Activated T-cell treated with anti-CD3 and anti-CD28 coated beads, Interleukin-2, amount 50 U/mL, for 24 hours (primary cell): ENCODE measurements around the gene ZNF672.

Source experiments
- DNase-seq: peaks from one replicate; pipeline ENCODE4 v3.0.0-alpha.2; 2020
- H3K27ac Mint-ChIP-seq: 2 replicates; pipeline ENCODE4 v1.8.0; 2020; ENCODE audit warnings: mild to moderate bottlenecking, mixed read lengths
- H3K27me3 Mint-ChIP-seq: 2 replicates; pipeline ENCODE4 v1.8.0; 2020; ENCODE audit warnings: mixed read lengths
- H3K36me3 Mint-ChIP-seq: 2 replicates; pipeline ENCODE4 v1.8.0; 2020; ENCODE audit warnings: low read depth, mixed read lengths
- H3K4me1 Mint-ChIP-seq: 2 replicates; pipeline ENCODE4 v1.8.0; 2020; ENCODE audit warnings: low read depth, mixed read lengths
- H3K4me3 Mint-ChIP-seq: 2 replicates; pipeline ENCODE4 v1.8.0; 2020; ENCODE audit warnings: mild to moderate bottlenecking, moderate library complexity, mixed read lengths
- H3K9me3 Mint-ChIP-seq: 2 replicates; pipeline ENCODE4 v1.8.0; 2020; ENCODE audit warnings: mixed read lengths

ZNF672 gene

DNA sequence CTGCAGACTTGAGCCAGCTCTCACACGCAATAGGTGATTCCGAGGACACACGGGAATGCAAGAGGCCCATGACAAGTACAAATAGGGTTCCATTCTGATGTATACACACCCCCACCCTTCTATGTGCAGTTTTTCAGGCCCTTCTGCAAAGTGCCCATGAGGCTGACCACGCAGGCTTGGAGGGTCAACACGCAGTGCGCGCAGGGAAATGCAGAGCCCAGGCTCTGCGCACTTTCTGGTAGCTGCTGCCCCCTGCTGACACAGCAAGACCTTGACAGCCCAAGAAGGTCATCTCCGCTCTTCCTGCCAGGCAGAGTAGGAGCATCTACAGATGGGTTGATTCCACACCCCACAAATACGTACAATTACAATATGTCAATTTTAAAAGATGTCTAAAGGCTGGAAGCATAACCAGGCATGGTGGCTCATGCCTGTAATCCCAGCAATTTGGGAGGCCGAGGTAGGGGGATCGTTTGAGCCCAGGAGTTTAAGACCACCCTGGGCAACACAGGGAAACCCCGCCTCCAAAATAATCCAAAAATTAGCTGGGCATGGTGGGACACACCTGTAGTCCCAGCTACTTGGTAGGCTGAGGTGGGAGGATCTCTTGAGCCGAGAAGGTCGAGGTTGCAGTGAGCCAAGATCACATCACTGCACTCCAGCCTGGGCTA lies 30.8 kb upstream of the ZNF672 start:
- DNase-seq, result peak; percentile 65
- no peak overlapping the region for H3K27ac Mint-ChIP-seq
- peaks cover 5% of the 10 kb centered on the region for H3K4me1 Mint-ChIP-seq
- H3K36me3 Mint-ChIP-seq, result peaks cover 8% of the 10 kb centered on the region
- H3K9me3 Mint-ChIP-seq, result no peaks in the 10 kb centered on the region
- no peak overlapping the region for H3K4me3 Mint-ChIP-seq
- H3K27me3 Mint-ChIP-seq, result peaks cover 3% of the 10 kb centered on the region

DNA sequence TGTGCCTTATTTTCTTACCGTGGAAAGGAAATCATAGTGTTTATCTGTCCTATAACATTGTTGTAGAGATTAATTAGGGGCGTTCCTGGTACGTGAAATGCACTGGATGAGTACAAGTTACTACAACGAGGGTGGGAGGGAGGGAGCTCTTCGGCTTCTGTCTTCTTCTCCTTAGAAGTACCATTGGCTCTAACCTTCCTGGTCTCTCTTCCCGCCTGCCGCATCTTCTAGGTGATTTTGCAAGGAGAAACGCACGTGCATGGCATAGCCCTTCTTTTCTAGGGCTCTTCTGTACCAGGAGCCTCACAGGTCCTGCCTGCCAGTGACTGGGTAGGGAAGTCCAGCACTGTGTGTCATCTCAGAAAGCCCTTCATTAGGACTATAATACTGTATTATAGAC lies 29.1 kb upstream of the ZNF672 start:
- Mint-ChIP-seq H3K36me3 (peaks cover 25% of the 10 kb centered on the region), H3K4me3 (no peak overlapping the region), H3K27ac (no peak overlapping the region), H3K9me3 (no peaks in the 10 kb centered on the region), H3K4me1 (peaks cover 5% of the 10 kb centered on the region), H3K27me3 (no peaks in the 10 kb centered on the region)
- DNase-seq, result no peak

DNA sequence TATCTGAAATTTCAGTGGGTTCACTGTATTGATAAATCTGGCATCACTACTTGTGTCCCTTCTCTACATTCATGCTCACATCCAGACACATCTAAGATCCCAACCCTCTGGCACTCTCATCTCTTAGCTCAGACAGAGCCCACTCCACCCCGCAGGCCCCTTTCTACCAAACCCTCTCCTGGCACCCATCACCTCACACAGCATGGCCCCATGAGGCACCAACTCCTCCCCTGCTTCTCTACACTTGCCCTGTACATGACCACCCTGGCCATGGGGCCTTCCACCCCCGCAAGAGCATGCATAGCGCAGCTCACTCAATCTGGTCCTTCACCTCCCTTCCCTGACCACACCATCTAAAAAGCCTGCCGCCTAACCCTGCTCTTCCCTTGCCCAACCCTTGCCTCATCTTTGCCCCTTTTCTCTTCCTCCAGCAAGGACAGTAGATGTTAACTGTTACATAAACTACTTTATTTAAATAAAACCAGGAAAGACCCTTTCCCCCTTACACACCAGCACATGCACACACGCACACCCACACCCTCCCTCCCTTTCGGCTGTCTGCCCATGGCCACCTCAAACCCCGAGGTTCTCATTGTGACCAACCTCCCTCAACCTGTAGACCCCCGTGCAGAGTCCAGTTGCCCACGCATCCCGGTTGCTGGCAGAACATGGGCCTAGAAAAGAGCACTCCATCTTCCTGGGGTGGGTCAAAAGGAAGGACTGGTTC lies 27.9 kb upstream of the ZNF672 start:
- H3K36me3 Mint-ChIP-seq, result peaks cover 37% of the 10 kb centered on the region

DNA sequence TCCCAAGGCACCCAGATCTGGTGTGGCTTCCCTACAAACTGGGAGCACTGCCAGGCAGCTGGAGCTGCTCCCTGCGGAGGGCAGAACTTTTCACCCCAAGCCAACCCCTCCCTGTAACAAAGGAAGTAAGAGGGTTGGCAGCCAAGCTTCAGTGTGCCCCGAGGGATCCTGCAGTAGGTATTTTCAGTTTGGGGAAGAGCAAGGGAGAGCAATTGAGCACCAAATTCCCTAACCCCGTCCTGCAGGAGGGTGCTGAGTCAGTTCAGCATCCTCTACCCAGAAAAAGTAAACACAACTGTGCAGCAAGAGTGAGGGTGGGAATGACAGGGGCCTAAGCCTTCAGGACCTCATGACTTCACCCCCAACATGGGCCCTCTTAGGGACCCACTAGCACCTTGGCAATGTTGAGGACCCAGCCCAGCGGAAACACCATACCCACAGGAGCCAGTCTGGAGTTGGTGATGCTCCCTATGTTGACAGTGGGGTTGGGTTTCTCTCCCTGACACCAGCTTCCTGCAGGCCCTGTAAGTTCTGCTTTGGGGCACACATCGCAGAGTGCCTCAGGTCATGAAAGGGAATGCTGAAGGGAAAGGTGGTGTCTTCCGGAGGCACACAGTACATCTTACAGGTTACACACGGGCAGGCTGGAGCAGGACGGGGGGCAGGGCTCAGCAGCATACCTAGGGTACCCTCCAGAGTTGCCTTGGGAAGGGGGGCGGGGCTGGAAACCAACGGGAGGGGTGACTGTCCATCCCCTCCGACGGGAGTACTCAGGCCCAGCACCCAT lies 27.1 kb upstream of the ZNF672 start:
- H3K4me3 Mint-ChIP-seq, result no peak overlapping the region
- no peak for DNase-seq
- peaks cover 3% of the 10 kb centered on the region for H3K4me1 Mint-ChIP-seq
- H3K27me3 Mint-ChIP-seq, result no peaks in the 10 kb centered on the region
- H3K27ac Mint-ChIP-seq, result peak overlapping the region; percentile 15
- H3K9me3 Mint-ChIP-seq, result no peaks in the 10 kb centered on the region
- peaks cover 43% of the 10 kb centered on the region for H3K36me3 Mint-ChIP-seq

More for the DNA sequence above, 27.9 kb upstream of the ZNF672 start:
- Mint-ChIP-seq H3K9me3 (no peaks in the 10 kb centered on the region), H3K27ac (peak overlapping the region; percentile 68), H3K4me1 (peaks cover 2% of the 10 kb centered on the region), H3K4me3 (no peak overlapping the region), H3K27me3 (no peaks in the 10 kb centered on the region)
- DNase-seq, result no peak

DNA sequence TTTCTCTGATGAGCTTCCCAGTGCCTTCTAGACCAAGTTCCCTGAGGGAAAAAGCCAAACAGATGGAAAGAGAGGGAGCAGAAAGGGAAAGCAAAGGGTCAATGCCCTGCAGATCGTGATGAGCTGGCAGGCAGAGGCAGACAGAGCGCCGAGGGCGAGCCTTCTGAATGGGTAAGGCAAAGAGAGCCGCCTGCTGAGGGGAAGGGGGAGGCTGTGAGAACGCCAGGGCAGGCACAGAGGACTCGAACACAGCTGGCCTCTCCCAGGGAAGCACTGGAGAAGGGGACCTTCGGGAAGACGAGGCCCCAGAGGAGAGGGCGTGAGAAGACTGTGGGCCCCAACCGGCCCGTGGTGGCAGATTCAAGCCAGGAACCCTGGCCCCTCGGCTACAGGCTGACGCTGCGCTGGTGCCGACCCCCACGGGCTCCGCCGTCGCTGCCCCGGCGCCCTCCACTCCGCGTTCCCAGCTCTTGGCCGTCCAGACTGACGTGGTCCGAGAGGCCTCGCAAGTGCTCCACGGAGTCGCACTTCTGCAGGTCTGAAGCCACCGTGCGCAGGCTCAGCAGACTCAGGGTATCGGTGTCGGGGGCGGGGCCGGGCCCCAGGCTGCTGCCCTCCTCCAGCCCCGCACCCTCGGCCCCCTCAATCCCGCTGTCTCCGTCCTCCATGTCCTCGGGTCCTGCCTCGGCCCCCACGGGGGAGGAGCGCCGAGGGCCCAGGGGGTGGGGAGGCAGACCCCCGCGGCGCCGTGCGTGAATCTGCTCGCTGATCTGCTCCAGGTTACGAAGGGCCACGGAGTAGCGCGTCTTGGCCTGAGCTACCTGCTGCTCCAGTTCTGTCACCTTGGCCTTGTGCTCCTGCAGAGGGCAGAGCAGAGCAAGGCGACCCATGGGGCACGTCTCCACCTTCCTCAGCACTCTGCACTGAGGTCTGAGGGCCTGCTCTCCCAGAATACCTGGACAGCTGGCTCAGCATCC lies 26.2 kb upstream of the ZNF672 start:
- H3K27ac Mint-ChIP-seq, result peak overlapping the region; percentile 5
- H3K4me3 Mint-ChIP-seq, result no peak overlapping the region
- H3K27me3 Mint-ChIP-seq, result no peaks in the 10 kb centered on the region
- DNase-seq, result no peak
- H3K9me3 Mint-ChIP-seq, result no peaks in the 10 kb centered on the region
- H3K4me1 Mint-ChIP-seq, result peaks cover 11% of the 10 kb centered on the region
- H3K36me3 Mint-ChIP-seq, result peaks cover 52% of the 10 kb centered on the region

DNA sequence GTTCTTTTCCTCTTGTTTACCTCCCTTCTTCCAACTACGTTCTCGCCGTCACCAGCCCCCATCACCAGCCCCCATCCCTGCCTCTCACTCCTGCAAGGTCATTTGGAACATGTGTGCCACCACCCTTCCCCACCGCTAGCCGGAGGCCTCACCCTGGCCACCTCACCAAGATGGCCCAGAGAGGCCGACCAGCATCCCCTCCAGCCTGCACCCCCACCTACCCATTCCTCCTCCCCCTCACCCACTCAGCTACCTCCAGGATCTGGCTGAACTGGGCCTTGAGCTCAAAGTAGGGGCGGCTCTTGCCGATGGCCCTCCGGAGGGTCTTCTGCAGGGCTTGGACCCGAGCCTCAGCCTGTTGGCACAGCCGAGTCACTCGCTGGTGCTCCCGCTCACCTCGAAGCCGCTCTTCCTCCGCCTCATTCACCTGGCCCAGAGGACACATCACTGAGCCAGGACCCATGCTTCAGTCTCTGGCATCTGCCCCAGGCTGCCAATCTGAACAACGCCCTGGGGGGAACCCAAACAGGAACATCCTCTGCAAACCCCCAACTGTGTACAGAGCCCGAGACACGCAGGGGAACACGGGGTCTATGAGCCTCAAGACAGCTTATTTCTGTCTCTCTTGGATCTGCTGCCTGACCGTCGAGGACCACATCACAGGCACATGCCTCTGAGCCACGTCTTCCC lies 25.1 kb upstream of the ZNF672 start:
- Mint-ChIP-seq H3K27me3 (no peaks in the 10 kb centered on the region), H3K4me3 (no peak overlapping the region), H3K4me1 (peaks cover 22% of the 10 kb centered on the region), H3K36me3 (peaks cover 60% of the 10 kb centered on the region), H3K27ac (no peak overlapping the region), H3K9me3 (no peaks in the 10 kb centered on the region)
- no peak for DNase-seq

DNA sequence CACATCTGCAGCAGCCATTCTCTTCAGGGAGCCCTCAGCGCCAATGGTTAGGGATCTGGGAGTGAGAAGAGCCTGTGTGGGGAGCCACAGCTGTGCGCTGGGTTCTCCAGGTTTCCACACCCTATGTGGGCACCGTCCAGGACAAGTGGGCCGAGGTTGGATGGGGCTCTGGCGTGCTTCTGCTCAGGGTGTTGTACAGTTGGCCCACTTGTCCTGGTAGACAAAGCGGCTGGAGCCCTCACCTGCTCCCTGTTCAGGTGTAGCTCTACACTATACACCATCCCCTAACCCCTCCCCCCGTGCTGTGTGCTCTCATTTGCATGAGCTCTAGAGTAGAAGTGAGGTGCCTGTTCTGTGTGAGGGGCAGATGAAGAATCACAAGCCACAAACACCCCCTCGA lies 24.5 kb upstream of the ZNF672 start:
- Mint-ChIP-seq H3K4me1 (peaks cover 29% of the 10 kb centered on the region), H3K36me3 (peaks cover 66% of the 10 kb centered on the region), H3K4me3 (no peak overlapping the region), H3K9me3 (no peaks in the 10 kb centered on the region), H3K27me3 (no peaks in the 10 kb centered on the region), H3K27ac (no peak overlapping the region)
- DNase-seq, result no peak

DNA sequence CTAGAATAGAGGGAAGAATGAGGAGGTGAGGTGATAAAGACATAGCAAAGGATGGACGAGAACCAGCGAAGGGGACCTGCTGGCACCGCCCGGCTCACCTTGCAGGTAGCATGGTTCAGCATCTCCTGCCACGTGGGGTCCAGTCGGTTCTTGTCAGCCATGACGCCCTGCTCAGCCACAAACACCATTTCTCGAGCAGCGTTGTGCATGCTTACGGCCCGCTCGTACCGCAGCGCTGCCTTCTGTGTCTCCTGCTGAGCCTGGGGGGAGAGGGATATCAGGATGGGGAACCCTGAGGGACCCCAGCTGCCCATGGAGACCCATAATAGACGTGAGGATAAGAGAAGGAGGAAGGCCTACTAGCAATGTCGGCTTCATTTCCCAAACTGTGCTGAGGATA lies 23.7 kb upstream of the ZNF672 start:
- peaks cover 37% of the 10 kb centered on the region for H3K4me1 Mint-ChIP-seq
- H3K4me3 Mint-ChIP-seq, result no peak overlapping the region
- no peaks in the 10 kb centered on the region for H3K27me3 Mint-ChIP-seq
- no peak for DNase-seq
- no peaks in the 10 kb centered on the region for H3K9me3 Mint-ChIP-seq
- H3K27ac Mint-ChIP-seq, result no peak overlapping the region
- H3K36me3 Mint-ChIP-seq, result peaks cover 72% of the 10 kb centered on the region

DNA sequence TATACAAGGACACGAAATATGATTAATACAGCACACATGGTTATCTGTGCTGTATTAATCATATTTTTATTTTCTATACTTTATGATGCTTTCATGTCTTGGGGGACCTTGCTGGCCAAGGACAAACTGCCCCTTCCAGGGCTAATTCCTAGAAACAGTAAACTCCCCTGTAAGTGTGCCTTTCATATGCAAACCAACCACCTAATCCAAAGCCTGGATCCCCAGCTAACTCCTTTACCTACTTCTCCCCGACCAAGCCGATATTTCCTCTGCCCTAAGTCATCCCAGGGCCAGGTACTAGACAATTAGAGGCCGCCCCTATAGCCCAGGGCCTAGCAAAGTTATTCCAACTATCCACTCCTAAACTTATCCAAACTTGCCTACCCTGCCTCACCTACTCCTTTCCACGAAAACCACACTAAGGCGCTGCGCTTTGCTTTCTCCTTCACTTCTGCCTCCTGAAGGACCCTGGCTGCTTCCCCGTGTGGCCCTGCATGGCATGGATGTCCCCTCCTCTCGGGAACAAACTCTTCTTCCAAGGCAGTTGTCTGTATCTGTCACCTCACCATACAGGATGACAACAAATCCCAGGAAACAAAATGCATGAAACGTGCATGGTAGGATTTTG lies 22.5 kb upstream of the ZNF672 start:
- Mint-ChIP-seq H3K4me3 (no peak overlapping the region), H3K27ac (peak overlapping the region; percentile 41), H3K36me3 (peaks cover 79% of the 10 kb centered on the region)

DNA sequence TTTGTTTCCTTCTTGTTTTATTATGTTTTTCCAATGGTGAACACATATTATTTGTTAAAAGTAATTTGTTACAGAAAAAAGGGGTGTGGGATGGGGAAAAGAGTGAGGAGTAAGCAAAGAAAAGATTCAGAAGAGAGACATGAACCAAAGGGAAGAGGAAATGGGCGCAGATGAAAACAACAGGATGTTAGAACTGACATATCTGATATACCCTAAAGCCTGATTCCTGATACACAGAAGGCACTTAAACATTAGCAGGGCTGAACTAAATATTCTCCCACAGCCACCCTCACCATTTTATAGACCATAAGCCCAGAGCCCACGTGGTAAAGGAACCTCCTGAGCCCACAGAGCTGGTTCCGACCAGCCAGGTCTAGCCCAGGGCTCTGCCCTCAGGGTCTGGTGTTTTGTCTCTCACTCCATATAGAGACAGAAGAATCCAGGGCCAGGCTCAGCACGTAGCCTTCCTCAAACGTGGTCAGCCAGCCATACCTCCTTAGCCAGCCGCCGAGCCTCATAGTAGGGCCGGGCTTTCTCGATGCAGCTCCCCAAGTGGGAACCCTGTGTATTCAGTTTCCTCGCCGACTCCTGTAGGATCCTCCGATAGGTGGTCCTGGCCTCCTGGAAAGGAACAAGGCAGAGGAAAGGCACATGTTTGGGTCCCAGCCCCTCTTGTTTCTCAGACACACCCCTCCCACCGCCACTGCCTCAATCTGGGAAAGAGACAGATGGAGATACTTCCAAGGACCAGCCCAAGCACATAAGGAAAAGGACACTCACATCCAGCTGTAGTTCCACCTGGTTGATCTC lies 21.8 kb upstream of the ZNF672 start:
- no peak for DNase-seq
- Mint-ChIP-seq H3K4me3 (no peak overlapping the region), H3K27ac (peak overlapping the region; percentile 87), H3K9me3 (no peaks in the 10 kb centered on the region), H3K27me3 (no peaks in the 10 kb centered on the region), H3K4me1 (peaks cover 53% of the 10 kb centered on the region), H3K36me3 (peaks cover 83% of the 10 kb centered on the region)

More for the DNA sequence above, 22.5 kb upstream of the ZNF672 start:
- H3K27me3 Mint-ChIP-seq, result no peaks in the 10 kb centered on the region
- no peak for DNase-seq
- H3K4me1 Mint-ChIP-seq, result peaks cover 46% of the 10 kb centered on the region
- H3K9me3 Mint-ChIP-seq, result no peaks in the 10 kb centered on the region

DNA sequence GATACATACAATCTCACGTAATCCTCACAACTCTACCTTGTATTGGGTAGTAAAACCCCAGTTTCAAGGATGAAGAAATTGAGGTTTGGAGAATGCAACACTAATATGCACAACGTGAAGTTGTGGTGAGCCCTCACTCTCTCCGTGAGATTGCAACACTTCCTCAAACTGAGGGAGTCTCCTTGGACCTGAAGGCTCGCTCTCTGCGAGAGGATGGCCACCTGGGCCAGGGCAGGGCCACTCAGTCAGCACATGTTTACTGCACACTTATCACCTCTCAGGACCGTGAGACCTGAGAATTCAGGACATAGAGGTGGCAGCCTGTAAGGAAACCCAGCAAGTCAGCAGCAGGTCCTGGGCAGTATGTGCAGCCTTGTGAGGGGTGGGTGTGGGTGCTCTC lies 21.0 kb upstream of the ZNF672 start:
- DNase-seq, result no peak
- Mint-ChIP-seq H3K27ac (peak overlapping the region; percentile 76), H3K36me3 (peaks cover 88% of the 10 kb centered on the region), H3K27me3 (no peaks in the 10 kb centered on the region), H3K4me3 (no peak overlapping the region), H3K4me1 (peaks cover 61% of the 10 kb centered on the region), H3K9me3 (no peaks in the 10 kb centered on the region)

DNA sequence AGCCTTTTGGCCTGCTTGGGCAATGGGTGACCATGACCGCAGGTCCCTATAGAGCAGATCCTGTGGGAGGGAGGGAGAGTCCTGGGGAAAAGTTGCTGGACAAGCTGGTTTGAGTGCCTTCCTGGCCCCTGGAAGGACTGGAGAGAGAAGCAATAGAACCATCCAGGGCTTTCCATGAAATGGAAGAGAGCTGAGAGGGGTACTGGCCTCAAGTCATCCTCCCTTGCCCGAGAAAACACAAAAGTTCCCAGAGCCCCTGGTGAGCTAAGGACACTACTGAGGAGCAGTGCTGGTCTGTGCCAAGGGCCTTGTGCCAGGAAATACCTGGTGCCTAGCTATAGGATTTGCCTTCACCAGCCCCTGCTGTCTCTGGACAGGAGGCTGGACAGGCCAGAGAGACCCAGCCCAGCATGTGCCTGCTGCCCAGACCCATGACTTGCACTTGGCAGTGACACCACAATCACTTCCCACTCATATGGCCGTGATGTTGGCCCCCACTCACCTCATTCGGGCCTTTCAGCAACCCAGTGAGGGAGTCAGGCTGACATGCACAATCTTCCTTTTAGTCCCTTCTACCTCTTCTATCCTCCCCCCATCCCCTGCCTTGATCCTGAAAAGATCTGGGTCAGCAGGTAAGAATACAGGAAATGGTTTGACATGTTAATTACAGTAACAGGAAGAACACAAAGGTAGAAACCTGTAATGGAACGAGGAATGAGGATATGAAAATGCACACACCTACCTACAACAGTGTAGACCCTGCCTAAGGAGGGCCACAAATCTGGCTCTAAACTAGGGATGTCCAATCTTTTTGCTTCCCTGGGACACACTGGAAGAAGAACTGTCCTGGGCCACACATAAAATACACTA lies 19.3 kb upstream of the ZNF672 start:
- H3K27me3 Mint-ChIP-seq, result no peaks in the 10 kb centered on the region
- peaks cover 88% of the 10 kb centered on the region for H3K36me3 Mint-ChIP-seq
- peak overlapping the region; percentile 6 for H3K4me3 Mint-ChIP-seq
- H3K4me1 Mint-ChIP-seq, result peaks cover 76% of the 10 kb centered on the region
- DNase-seq, result peak; percentile 32
- H3K27ac Mint-ChIP-seq, result peak overlapping the region; percentile 85
- H3K9me3 Mint-ChIP-seq, result no peaks in the 10 kb centered on the region
